ENCODE results near the gene PMPCA. TPM values are rescaled to one million over a fixed set of nuclear protein-coding genes. Genes with fewer than 3 reads are reported as not detected.

Gene PMPCA
- total RNA-seq, 1 experiment from 2014 or later, result 94.5 TPM

DNA sequence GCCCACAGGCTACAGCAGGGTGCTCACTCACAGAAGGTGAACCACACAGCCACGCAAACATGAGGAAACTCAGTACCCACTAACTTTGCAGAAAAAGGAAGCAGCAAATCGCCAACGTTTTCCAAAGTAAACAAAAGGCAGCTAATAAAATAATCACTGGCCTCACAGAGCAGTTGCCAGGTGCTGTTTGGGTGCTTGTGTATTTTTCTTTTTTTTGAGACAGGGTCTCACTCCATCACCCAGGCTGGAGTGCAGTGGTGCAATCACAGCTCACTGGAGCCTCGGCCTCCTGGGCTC lies 14.3 kb upstream of the PMPCA start:
- Histone ChIP-seq H2BK12ac (ENCODE audit: insufficient read length, low read depth, low read length) (no peak overlapping the region), H3K27me3 (ENCODE audit: insufficient read depth, low read length) (no peaks in the 10 kb centered on the region), H2BK5ac (ENCODE audit: insufficient read length, low read length) (no peak overlapping the region), H3K4me2 (ENCODE audit: insufficient read depth, insufficient read length, low read length) (no peak overlapping the region), H2AK5ac (ENCODE audit: insufficient read length, low read length) (no peak overlapping the region), H3K9me3 (ENCODE audit: control insufficient read depth, low read depth, low read length) (no peaks in the 10 kb centered on the region), H3K18ac (ENCODE audit: insufficient read length, low read depth, low read length) (no peak overlapping the region), H3K79me2 (ENCODE audit: insufficient read depth, low read length) (peaks cover 12% of the 10 kb centered on the region; the same call in 1 of the 2 replicates), H3K4me1 (ENCODE audit: insufficient read depth, low read length) (no peaks in the 10 kb centered on the region), H2AFZ (ENCODE audit: low read length) (no peak overlapping the region), H4K91ac (ENCODE audit: insufficient read length, low read depth, low read length) (no peak overlapping the region), H3K23ac (ENCODE audit: insufficient read length, low read depth, low read length) (no peak overlapping the region), H4K8ac (replicated peaks; ENCODE audit: insufficient read length, low read depth, low read length) (no peak overlapping the region), H3K4ac (ENCODE audit: low read depth, low read length) (no peak overlapping the region), H3K9ac (ENCODE audit: extremely low read depth, insufficient read length, low read length) (no peak overlapping the region), H3K79me1 (ENCODE audit: insufficient read depth, low read depth, low read length, poor library complexity, severe bottlenecking) (peaks cover 7% of the 10 kb centered on the region), H2BK20ac (ENCODE audit: low read depth, low read length, poor library complexity, severe bottlenecking) (no peak overlapping the region), H3K56ac (ENCODE audit: insufficient read length, low read depth, low read length) (no peak overlapping the region), H3T11ph (ENCODE audit: low read length) (no peak overlapping the region), H4K20me1 (ENCODE audit: control insufficient read depth, insufficient read depth, insufficient read length) (no peaks in the 10 kb centered on the region), H2BK15ac (ENCODE audit: low read depth, low read length) (no peak overlapping the region), H2BK120ac (ENCODE audit: low read depth, low read length, poor library complexity, severe bottlenecking) (no peak overlapping the region), H3K27ac (ENCODE audit: insufficient read length, low read depth, low read length) (no peak overlapping the region), H3K14ac (ENCODE audit: insufficient read depth, low read length) (no peak overlapping the region), H4K5ac (ENCODE audit: insufficient read length, low read depth, low read length) (no peak overlapping the region), H3K23me2 (ENCODE audit: insufficient read length, low read depth, low read length, poor library complexity, severe bottlenecking) (peaks cover 6% of the 10 kb centered on the region)
- no CpG with 5 or more reads among the region's 4 CpGs for WGBS (ENCODE audit: extremely low coverage, insufficient read length, low lambda C conversion rate)
- Mint-ChIP-seq H3K36me3 (ENCODE audit: insufficient read depth in 1 of 3, low read depth in 3 of 3) (peaks cover 31 to 61% (median 57%) of the 10 kb centered on the region in 3 experiments; a peak in 6 of 7 replicates), H3K27me3 (ENCODE audit: low read depth) (no peaks in the 10 kb centered on the region), H3K9me3 (no peaks in the 10 kb centered on the region), H3K4me3 (no peak overlapping the region), H3K4me1 (peaks cover 11 to 12% of the 10 kb centered on the region in 2 experiments), H3K27ac (no peak overlapping the region)
- DNase-seq, result no peak
- TF ChIP-seq, protein P1, sequence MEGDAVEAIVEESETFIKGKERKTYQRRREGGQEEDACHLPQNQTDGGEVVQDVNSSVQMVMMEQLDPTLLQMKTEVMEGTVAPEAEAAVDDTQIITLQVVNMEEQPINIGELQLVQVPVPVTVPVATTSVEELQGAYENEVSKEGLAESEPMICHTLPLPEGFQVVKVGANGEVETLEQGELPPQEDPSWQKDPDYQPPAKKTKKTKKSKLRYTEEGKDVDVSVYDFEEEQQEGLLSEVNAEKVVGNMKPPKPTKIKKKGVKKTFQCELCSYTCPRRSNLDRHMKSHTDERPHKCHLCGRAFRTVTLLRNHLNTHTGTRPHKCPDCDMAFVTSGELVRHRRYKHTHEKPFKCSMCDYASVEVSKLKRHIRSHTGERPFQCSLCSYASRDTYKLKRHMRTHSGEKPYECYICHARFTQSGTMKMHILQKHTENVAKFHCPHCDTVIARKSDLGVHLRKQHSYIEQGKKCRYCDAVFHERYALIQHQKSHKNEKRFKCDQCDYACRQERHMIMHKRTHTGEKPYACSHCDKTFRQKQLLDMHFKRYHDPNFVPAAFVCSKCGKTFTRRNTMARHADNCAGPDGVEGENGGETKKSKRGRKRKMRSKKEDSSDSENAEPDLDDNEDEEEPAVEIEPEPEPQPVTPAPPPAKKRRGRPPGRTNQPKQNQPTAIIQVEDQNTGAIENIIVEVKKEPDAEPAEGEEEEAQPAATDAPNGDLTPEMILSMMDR (conservative IDR thresholded peaks at IDR 0.05), result no peak
